Measurements from ENCODE around the gene SEMA3C.

SEMA3C gene

GRCh38 chr7:80870813-80871212 lies 48.0 kb downstream of the SEMA3C start:
- no peaks in the 10 kb centered on the region for H3K4me1 Mint-ChIP-seq (ENCODE audit: low read depth in 2 of 2)
- ATAC-seq (replicated peaks) (no peak), DNase-seq (no peak)
- H3K27ac Mint-ChIP-seq: no peak overlapping the region
- H3K9me3 Mint-ChIP-seq: peaks cover 0 to 5% of the 10 kb centered on the region in 2 donors
- H3K4me3 Mint-ChIP-seq: no peak overlapping the region
- H3K36me3 Mint-ChIP-seq (ENCODE audit: insufficient read depth): no peaks in the 10 kb centered on the region
- no peaks in the 10 kb centered on the region for H3K27me3 Mint-ChIP-seq

GRCh38 chr7:80869821-80870751 lies 48.8 kb downstream of the SEMA3C start:
- no peaks in the 10 kb centered on the region for H3K4me1 Mint-ChIP-seq (ENCODE audit: low read depth in 2 of 2)
- H3K4me3 Mint-ChIP-seq: no peak overlapping the region
- no peaks in the 10 kb centered on the region for H3K27me3 Mint-ChIP-seq
- DNase-seq: no peak
- peaks cover 0 to 5% of the 10 kb centered on the region in 2 donors for H3K9me3 Mint-ChIP-seq
- ATAC-seq (replicated peaks): no peak
- no peaks in the 10 kb centered on the region for H3K36me3 Mint-ChIP-seq (ENCODE audit: insufficient read depth)
- no peak overlapping the region for H3K27ac Mint-ChIP-seq

GRCh38 chr7:80869106-80869784 lies 49.6 kb downstream of the SEMA3C start:
- H3K36me3 Mint-ChIP-seq (ENCODE audit: insufficient read depth): no peaks in the 10 kb centered on the region
- H3K4me1 Mint-ChIP-seq (ENCODE audit: low read depth in 2 of 2): no peaks in the 10 kb centered on the region
- no peaks in the 10 kb centered on the region for H3K27me3 Mint-ChIP-seq
- ATAC-seq (replicated peaks) (no peak), DNase-seq (no peak)
- no peak overlapping the region for H3K27ac Mint-ChIP-seq
- H3K9me3 Mint-ChIP-seq: peaks cover 0 to 5% of the 10 kb centered on the region in 2 donors
- no peak overlapping the region for H3K4me3 Mint-ChIP-seq

- Mint-ChIP-seq H3K4me3 (no peak overlapping the region), H3K4me1 (ENCODE audit: low read depth in 2 of 2) (no peaks in the 10 kb centered on the region), H3K27ac (no peak overlapping the region), H3K9me3 (peaks cover 0 to 3% of the 10 kb centered on the region in 2 donors), H3K27me3 (no peaks in the 10 kb centered on the region), H3K36me3 (ENCODE audit: insufficient read depth) (no peaks in the 10 kb centered on the region)
- DNase-seq (no peak), ATAC-seq (replicated peaks) (no peak)
These were observed 50.3 kb downstream of the SEMA3C start for GRCh38 chr7:80868566-80868965.

GRCh38 chr7:80860554-80860953 lies 58.3 kb downstream of the SEMA3C start:
- Mint-ChIP-seq H3K27ac (no peak overlapping the region), H3K27me3 (no peaks in the 10 kb centered on the region)
- ATAC-seq (replicated peaks): no peak

GRCh38 chr7:80859272-80859970 lies 59.4 kb downstream of the SEMA3C start:
- Mint-ChIP-seq H3K9me3 (peaks cover 11 to 18% of the 10 kb centered on the region in 2 donors), H3K36me3 (ENCODE audit: insufficient read depth) (no peaks in the 10 kb centered on the region), H3K27me3 (no peaks in the 10 kb centered on the region), H3K4me1 (ENCODE audit: low read depth in 2 of 2) (no peaks in the 10 kb centered on the region), H3K4me3 (no peak overlapping the region), H3K27ac (no peak overlapping the region)
- no peak for ATAC-seq (replicated peaks)
- DNase-seq: no peak

More at GRCh38 chr7:80860554-80860953, 58.3 kb downstream of the SEMA3C start:
- no peaks in the 10 kb centered on the region for H3K4me1 Mint-ChIP-seq (ENCODE audit: low read depth in 2 of 2)
- no peak for DNase-seq
- peaks cover 11 to 18% of the 10 kb centered on the region in 2 donors for H3K9me3 Mint-ChIP-seq
- H3K4me3 Mint-ChIP-seq: no peak overlapping the region
- H3K36me3 Mint-ChIP-seq (ENCODE audit: insufficient read depth): no peaks in the 10 kb centered on the region

- no peak for ATAC-seq (replicated peaks)
These were observed 60.5 kb downstream of the SEMA3C start for GRCh38 chr7:80858141-80858903.

GRCh38 chr7:80856769-80857168 lies 62.1 kb downstream of the SEMA3C start:
- Mint-ChIP-seq H3K4me1 (ENCODE audit: low read depth in 2 of 2) (no peaks in the 10 kb centered on the region), H3K4me3 (no peak overlapping the region), H3K27ac (no peak overlapping the region), H3K36me3 (ENCODE audit: insufficient read depth) (no peaks in the 10 kb centered on the region), H3K9me3 (peaks cover 4 to 15% of the 10 kb centered on the region in 2 donors), H3K27me3 (no peaks in the 10 kb centered on the region)
- no peak for ATAC-seq (replicated peaks)
- no peak for DNase-seq

More at GRCh38 chr7:80858141-80858903, 60.5 kb downstream of the SEMA3C start:
- Mint-ChIP-seq H3K27me3 (no peaks in the 10 kb centered on the region), H3K4me1 (ENCODE audit: low read depth in 2 of 2) (no peaks in the 10 kb centered on the region), H3K27ac (no peak overlapping the region), H3K4me3 (no peak overlapping the region), H3K36me3 (ENCODE audit: insufficient read depth) (no peaks in the 10 kb centered on the region), H3K9me3 (peaks cover 11 to 18% of the 10 kb centered on the region in 2 donors)
- DNase-seq: no peak

GRCh38 chr7:80851896-80852476 lies 66.9 kb downstream of the SEMA3C start:
- Mint-ChIP-seq H3K9me3 (peaks cover 5 to 12% of the 10 kb centered on the region in 2 donors), H3K36me3 (ENCODE audit: insufficient read depth) (no peaks in the 10 kb centered on the region), H3K4me1 (ENCODE audit: low read depth in 2 of 2) (no peaks in the 10 kb centered on the region), H3K27ac (no peak overlapping the region), H3K27me3 (no peaks in the 10 kb centered on the region), H3K4me3 (no peak overlapping the region)
- DNase-seq (no peak), ATAC-seq (replicated peaks) (no peak)

GRCh38 chr7:80848841-80849240 lies 70.0 kb downstream of the SEMA3C start:
- no peaks in the 10 kb centered on the region for H3K4me1 Mint-ChIP-seq (ENCODE audit: low read depth in 2 of 2)
- no peak overlapping the region for H3K27ac Mint-ChIP-seq
- peaks cover 5 to 26% of the 10 kb centered on the region in 2 donors for H3K9me3 Mint-ChIP-seq
- no peak overlapping the region for H3K4me3 Mint-ChIP-seq
- ATAC-seq (replicated peaks): no peak
- H3K27me3 Mint-ChIP-seq: no peaks in the 10 kb centered on the region
- no peaks in the 10 kb centered on the region for H3K36me3 Mint-ChIP-seq (ENCODE audit: insufficient read depth)
- no peak for DNase-seq

- Mint-ChIP-seq H3K27me3 (no peaks in the 10 kb centered on the region), H3K9me3 (peaks cover 5 to 21% of the 10 kb centered on the region in 2 donors), H3K4me1 (ENCODE audit: low read depth in 2 of 2) (no peaks in the 10 kb centered on the region), H3K4me3 (no peak overlapping the region), H3K27ac (no peak overlapping the region), H3K36me3 (ENCODE audit: insufficient read depth) (no peaks in the 10 kb centered on the region)
- DNase-seq: no peak
- no peak for ATAC-seq (replicated peaks)
These were observed 71.0 kb downstream of the SEMA3C start for GRCh38 chr7:80847895-80848294.

GRCh38 chr7:80847027-80847426 lies 71.8 kb downstream of the SEMA3C start:
- H3K27me3 Mint-ChIP-seq: no peaks in the 10 kb centered on the region
- H3K27ac Mint-ChIP-seq: no peak overlapping the region
- no peak for DNase-seq
- no peak for ATAC-seq (replicated peaks)
- no peaks in the 10 kb centered on the region for H3K4me1 Mint-ChIP-seq (ENCODE audit: low read depth in 2 of 2)
- no peaks in the 10 kb centered on the region for H3K36me3 Mint-ChIP-seq (ENCODE audit: insufficient read depth)
- no peak overlapping the region for H3K4me3 Mint-ChIP-seq
- peaks cover 5 to 19% of the 10 kb centered on the region in 2 donors for H3K9me3 Mint-ChIP-seq

Measured in effector memory CD8-positive, alpha-beta T cell (primary cell).